ENCODE results near the gene PDE9A.

PDE9A gene

GRCh38 chr21:42641311-42642218, 11.9 kb upstream of the PDE9A start:
- no peaks in the 10 kb centered on the region for H3K4me1 Mint-ChIP-seq (ENCODE audit: low read depth)
- no peak overlapping the region for H3K27ac Mint-ChIP-seq
- peaks cover 7% of the 10 kb centered on the region for H3K27me3 Mint-ChIP-seq (ENCODE audit: low read depth)
- no peak for DNase-seq (ENCODE audit: low spot score)
- no peak overlapping the region for H3K4me3 Mint-ChIP-seq
- H3K36me3 Mint-ChIP-seq (ENCODE audit: low read depth) = no peaks in the 10 kb centered on the region
- H3K9me3 Mint-ChIP-seq = no peaks in the 10 kb centered on the region

- Mint-ChIP-seq H3K36me3 (ENCODE audit: low read depth) (no peaks in the 10 kb centered on the region), H3K27me3 (ENCODE audit: low read depth) (peaks cover 7% of the 10 kb centered on the region), H3K4me3 (no peak overlapping the region), H3K27ac (no peak overlapping the region), H3K4me1 (ENCODE audit: low read depth) (no peaks in the 10 kb centered on the region), H3K9me3 (no peaks in the 10 kb centered on the region)
- no peak for DNase-seq (ENCODE audit: low spot score)
Measured at GRCh38 chr21:42642219-42642745, 11.1 kb upstream of the PDE9A start.

GRCh38 chr21:42644223-42645208, 8.9 kb upstream of the PDE9A start:
- no peak overlapping the region for H3K4me3 Mint-ChIP-seq
- no peaks in the 10 kb centered on the region for H3K9me3 Mint-ChIP-seq
- H3K4me1 Mint-ChIP-seq (ENCODE audit: low read depth) = no peaks in the 10 kb centered on the region
- no peak for DNase-seq (ENCODE audit: low spot score)
- H3K27ac Mint-ChIP-seq = no peak overlapping the region
- peaks cover 11% of the 10 kb centered on the region for H3K27me3 Mint-ChIP-seq (ENCODE audit: low read depth)
- H3K36me3 Mint-ChIP-seq (ENCODE audit: low read depth) = no peaks in the 10 kb centered on the region

- no peak for DNase-seq (ENCODE audit: low spot score)
- Mint-ChIP-seq H3K4me3 (no peak overlapping the region), H3K4me1 (ENCODE audit: low read depth) (no peaks in the 10 kb centered on the region), H3K27me3 (ENCODE audit: low read depth) (peaks cover 10% of the 10 kb centered on the region), H3K36me3 (ENCODE audit: low read depth) (no peaks in the 10 kb centered on the region), H3K27ac (no peak overlapping the region), H3K9me3 (no peaks in the 10 kb centered on the region)
Measured at GRCh38 chr21:42645211-42646075, 8.0 kb upstream of the PDE9A start.

GRCh38 chr21:42646076-42646825, 7.2 kb upstream of the PDE9A start:
- Mint-ChIP-seq H3K36me3 (ENCODE audit: low read depth) (no peaks in the 10 kb centered on the region), H3K9me3 (no peaks in the 10 kb centered on the region), H3K27me3 (ENCODE audit: low read depth) (peaks cover 10% of the 10 kb centered on the region), H3K27ac (no peak overlapping the region), H3K4me1 (ENCODE audit: low read depth) (no peaks in the 10 kb centered on the region), H3K4me3 (no peak overlapping the region)
- no peak for DNase-seq (ENCODE audit: low spot score)

- no peak for DNase-seq (ENCODE audit: low spot score)
- H3K9me3 Mint-ChIP-seq = no peaks in the 10 kb centered on the region
- no peaks in the 10 kb centered on the region for H3K4me1 Mint-ChIP-seq (ENCODE audit: low read depth)
- H3K4me3 Mint-ChIP-seq = no peak overlapping the region
- no peaks in the 10 kb centered on the region for H3K36me3 Mint-ChIP-seq (ENCODE audit: low read depth)
- H3K27ac Mint-ChIP-seq = no peak overlapping the region
- H3K27me3 Mint-ChIP-seq (ENCODE audit: low read depth) = peaks cover 16% of the 10 kb centered on the region
Measured at GRCh38 chr21:42646836-42647235, 6.6 kb upstream of the PDE9A start.

- Mint-ChIP-seq H3K4me3 (no peak overlapping the region), H3K27ac (no peak overlapping the region), H3K4me1 (ENCODE audit: low read depth) (peaks cover 3% of the 10 kb centered on the region), H3K9me3 (no peaks in the 10 kb centered on the region), H3K36me3 (ENCODE audit: low read depth) (no peaks in the 10 kb centered on the region), H3K27me3 (ENCODE audit: low read depth) (peaks cover 24% of the 10 kb centered on the region)
- DNase-seq (ENCODE audit: low spot score) = no peak
Measured at GRCh38 chr21:42648606-42649005, 4.8 kb upstream of the PDE9A start.

GRCh38 chr21:42649122-42650032, 4.0 kb upstream of the PDE9A start:
- no peak for DNase-seq (ENCODE audit: low spot score)
- Mint-ChIP-seq H3K27me3 (ENCODE audit: low read depth) (peaks cover 25% of the 10 kb centered on the region), H3K27ac (no peak overlapping the region)

GRCh38 chr21:42650033-42650370, 3.4 kb upstream of the PDE9A start:
- peaks cover 31% of the 10 kb centered on the region for H3K27me3 Mint-ChIP-seq (ENCODE audit: low read depth)
- peaks cover 9% of the 10 kb centered on the region for H3K4me1 Mint-ChIP-seq (ENCODE audit: low read depth)
- H3K36me3 Mint-ChIP-seq (ENCODE audit: low read depth) = no peaks in the 10 kb centered on the region
- DNase-seq (ENCODE audit: low spot score) = no peak
- no peak overlapping the region for H3K4me3 Mint-ChIP-seq
- H3K27ac Mint-ChIP-seq = no peak overlapping the region
- no peaks in the 10 kb centered on the region for H3K9me3 Mint-ChIP-seq

More at GRCh38 chr21:42649122-42650032, 4.0 kb upstream of the PDE9A start:
- Mint-ChIP-seq H3K4me1 (ENCODE audit: low read depth) (peaks cover 3% of the 10 kb centered on the region), H3K36me3 (ENCODE audit: low read depth) (no peaks in the 10 kb centered on the region), H3K9me3 (no peaks in the 10 kb centered on the region), H3K4me3 (no peak overlapping the region)

GRCh38 chr21:42650441-42651421, 2.7 kb upstream of the PDE9A start:
- DNase-seq (ENCODE audit: low spot score) = no peak
- Mint-ChIP-seq H3K36me3 (ENCODE audit: low read depth) (no peaks in the 10 kb centered on the region), H3K4me3 (no peak overlapping the region), H3K27ac (no peak overlapping the region), H3K4me1 (ENCODE audit: low read depth) (peaks cover 13% of the 10 kb centered on the region), H3K27me3 (ENCODE audit: low read depth) (peaks cover 37% of the 10 kb centered on the region), H3K9me3 (no peaks in the 10 kb centered on the region)

Data from T-helper 2 cell treated with Interferon-gamma antibody and Interleukin-4, amounts not matched to agents 5 μg/mL and 100 μg/mL, for 36 hours (primary cell).